Gastrocnemius medialis (tissue), 4 donors: ENCODE results near the gene ZNF490.

Experiments
- CTCF ChIP-seq, 5 experiments: fragments of 450-650 bp in 3 of 5; fragments of 200-600 bp in 2 of 5; sonication (generic) in 2 of 5; IDR thresholded peaks in 4 of 5; conservative IDR thresholded peaks in 1 of 5; 1 replicate in 4 of 5; 2 replicates in 1 of 5; pipeline ENCODE4 v1.5.1; 2016 to 2019; ENCODE audit warnings: antibody characterized with exemption in 5 of 5, mild to moderate bottlenecking in 3 of 5, moderate library complexity in 3 of 5
- POLR2A ChIP-seq, 2 donors: fragments of 450-650 bp; IDR thresholded peaks; one replicate each; pipeline ENCODE4 v1.6.1; 2017; ENCODE audit warnings: antibody characterized with exemption in 2 of 2, mild to moderate bottlenecking in 2 of 2, moderate library complexity in 2 of 2

- TF ChIP-seq CTCF (IDR thresholded peaks at IDR 0.05 in 4 of 5, conservative IDR thresholded peaks at IDR 0.05 in 1 of 5): no peak
- peak; percentile 90 to 95 for TF ChIP-seq POLR2A (IDR thresholded peaks at IDR 0.05)
Measured at GRCh38 chr19:12610540-12611360, at the start of gene ZNF490, which contains the start of gene ZNF791.
